Measurements from ENCODE around the gene OGFOD1. TPM values are rescaled to one million over a fixed set of nuclear protein-coding genes. Genes with fewer than 3 reads are reported as not detected.

The OGFOD1 gene
- total RNA-seq, 1 experiment from 2014 or later: 51.6 TPM

DNA sequence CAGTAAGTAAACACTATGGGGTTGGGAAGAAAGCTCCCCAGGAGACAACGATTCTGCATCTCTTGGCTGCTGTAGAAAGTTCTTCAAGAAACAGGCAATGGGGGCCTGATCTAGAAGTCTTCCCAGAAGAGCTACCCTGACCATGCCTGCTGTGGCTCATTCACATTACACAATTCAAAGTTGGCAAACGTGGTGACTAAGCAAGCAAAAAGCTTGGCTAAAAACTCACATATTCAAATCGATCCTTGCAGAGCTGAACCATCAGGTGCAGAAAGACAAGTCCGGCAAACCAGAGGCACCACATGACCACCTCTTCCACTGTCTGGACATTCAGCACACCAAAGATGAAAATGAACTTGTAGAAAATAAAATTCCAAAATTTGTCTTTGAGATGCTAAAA lies 42.2 kb upstream of the OGFOD1 start:
- Histone ChIP-seq H3K4me3 (replicated peaks in 1 of 2; ENCODE audit: low read depth in 1 of 2, low read length in 2 of 2) (no peak overlapping the region), H2AFZ (ENCODE audit: low read depth, low read length, poor library complexity, severe bottlenecking) (no peak overlapping the region), H3K9ac (ENCODE audit: low read length) (no peak overlapping the region), H3K27ac (ENCODE audit: low read depth, low read length) (no peak overlapping the region), H3K36me3 (ENCODE audit: control insufficient read depth in 1 of 2, insufficient read depth in 2 of 2, low read length in 2 of 2) (peaks cover 19 to 21% of the 10 kb centered on the region in 2 experiments; a peak in 3 of 4 replicates), H3K4me2 (ENCODE audit: low read length) (no peak overlapping the region), H3K9me3 (ENCODE audit: control insufficient read depth in 1 of 2, insufficient read depth in 1 of 2, low read depth in 1 of 2, low read length in 2 of 2) (no peaks in the 10 kb centered on the region), H3K9me2 (ENCODE audit: insufficient read depth) (no peaks in the 10 kb centered on the region), H3K27me3 (ENCODE audit: insufficient read depth, low read length) (no peaks in the 10 kb centered on the region), H3K4me1 (ENCODE audit: control insufficient read depth in 1 of 2, insufficient read depth in 2 of 2, low read length in 2 of 2) (no peaks in the 10 kb centered on the region), H3K79me2 (ENCODE audit: insufficient read depth, low read length) (peaks cover 7% of the 10 kb centered on the region; the same call in 1 of the 2 replicates), H4K20me1 (ENCODE audit: insufficient read depth) (no peaks in the 10 kb centered on the region)
- ATAC-seq (no peak), DNase-seq (ENCODE audit: low read depth, low spot score) (no peak)
- ChIA-PET POLR2A (interaction anchor here (1.0 kb wide), 1 partner anchor 10 kb away, joined by 3 read pairs; no protein-coding TSS in a partner anchor), RAD21 (ENCODE audit: low non-redundant PET in 1 of 2, low total read pairs in 2 of 2, uncharacterized antibody in 2 of 2, unreplicated experiment in 2 of 2) (no interaction called here), CTCF (no interaction called here)
- BruUV-seq (replicated peaks): no TSS peak
- intact Hi-C loops (cut with micrococcal nuclease): no loop called here
- no peak for TF ChIP-seq EZH2 (IDR thresholded peaks at IDR 0.05)
- no peak for TF ChIP-seq EGR1 (IDR thresholded peaks at IDR 0.05; ENCODE audit: low read depth)
- no peak for TF ChIP-seq FOSL1 (IDR thresholded peaks at IDR 0.05; ENCODE audit: low read depth)
- TF ChIP-seq RAD21 (IDR thresholded peaks at IDR 0.05; ENCODE audit: low read depth): no peak

DNA sequence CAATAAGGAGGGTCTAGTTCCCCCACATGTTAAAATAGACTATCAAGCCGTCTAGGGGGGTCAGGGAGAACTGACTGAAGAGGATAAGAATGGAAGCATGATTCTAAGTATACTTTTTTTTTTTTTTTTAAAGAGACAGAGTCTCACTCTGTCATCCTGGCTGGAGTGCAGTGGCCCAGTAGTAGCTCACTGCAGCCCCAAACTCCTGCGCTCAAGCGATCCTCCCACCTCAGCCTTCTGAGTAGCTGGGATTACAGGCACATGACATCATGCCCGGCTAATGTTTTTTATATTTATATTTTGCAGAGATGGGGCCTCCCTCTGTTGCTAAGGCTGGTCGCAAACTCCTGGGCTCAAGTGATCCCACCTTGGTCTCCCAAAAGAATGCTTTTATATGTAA lies 40.2 kb upstream of the OGFOD1 start:
- Histone ChIP-seq H3K27ac (ENCODE audit: low read depth, low read length) (no peak overlapping the region), H3K4me1 (ENCODE audit: control insufficient read depth in 1 of 2, insufficient read depth in 2 of 2, low read length in 2 of 2) (no peaks in the 10 kb centered on the region), H3K79me2 (ENCODE audit: insufficient read depth, low read length) (peaks cover 25% of the 10 kb centered on the region), H3K9me2 (ENCODE audit: insufficient read depth) (no peaks in the 10 kb centered on the region), H4K20me1 (ENCODE audit: insufficient read depth) (no peaks in the 10 kb centered on the region), H3K9me3 (ENCODE audit: control insufficient read depth in 1 of 2, insufficient read depth in 1 of 2, low read depth in 1 of 2, low read length in 2 of 2) (no peaks in the 10 kb centered on the region), H3K4me2 (ENCODE audit: low read length) (no peak overlapping the region), H3K36me3 (ENCODE audit: control insufficient read depth in 1 of 2, insufficient read depth in 2 of 2, low read length in 2 of 2) (peaks cover 9 to 16% of the 10 kb centered on the region in 2 experiments; a peak in 3 of 4 replicates), H3K9ac (ENCODE audit: low read length) (no peak overlapping the region), H2AFZ (ENCODE audit: low read depth, low read length, poor library complexity, severe bottlenecking) (no peak overlapping the region), H3K4me3 (replicated peaks in 1 of 2; ENCODE audit: low read depth in 1 of 2, low read length in 2 of 2) (no peak overlapping the region), H3K27me3 (ENCODE audit: insufficient read depth, low read length) (no peaks in the 10 kb centered on the region)
- ChIA-PET POLR2A (no interaction called here), RAD21 (ENCODE audit: low non-redundant PET in 1 of 2, low total read pairs in 2 of 2, uncharacterized antibody in 2 of 2, unreplicated experiment in 2 of 2) (no interaction called here), CTCF (no interaction called here)
- no TSS peak for BruUV-seq (replicated peaks)
- DNase-seq (ENCODE audit: low read depth, low spot score): no peak
- TF ChIP-seq EZH2phosphoT487 (IDR thresholded peaks at IDR 0.05; ENCODE audit: borderline replicate concordance) (no peak), CEBPB (IDR thresholded peaks at IDR 0.05; ENCODE audit: low read depth) (no peak), RAD21 (IDR thresholded peaks at IDR 0.05; ENCODE audit: low read depth) (no peak), FOSL1 (IDR thresholded peaks at IDR 0.05; ENCODE audit: low read depth) (no peak), JUND (IDR thresholded peaks at IDR 0.05) (no peak)
- no peak for ATAC-seq
- intact Hi-C loops (cut with micrococcal nuclease): no loop called here

All from HCT116 (cell line).